ENCODE measurements around the gene CSMD2.

GRCh38 chr1:34165422-34165921 lies 442 bp upstream of the CSMD2 start:
- TF ChIP-seq, protein P1, sequence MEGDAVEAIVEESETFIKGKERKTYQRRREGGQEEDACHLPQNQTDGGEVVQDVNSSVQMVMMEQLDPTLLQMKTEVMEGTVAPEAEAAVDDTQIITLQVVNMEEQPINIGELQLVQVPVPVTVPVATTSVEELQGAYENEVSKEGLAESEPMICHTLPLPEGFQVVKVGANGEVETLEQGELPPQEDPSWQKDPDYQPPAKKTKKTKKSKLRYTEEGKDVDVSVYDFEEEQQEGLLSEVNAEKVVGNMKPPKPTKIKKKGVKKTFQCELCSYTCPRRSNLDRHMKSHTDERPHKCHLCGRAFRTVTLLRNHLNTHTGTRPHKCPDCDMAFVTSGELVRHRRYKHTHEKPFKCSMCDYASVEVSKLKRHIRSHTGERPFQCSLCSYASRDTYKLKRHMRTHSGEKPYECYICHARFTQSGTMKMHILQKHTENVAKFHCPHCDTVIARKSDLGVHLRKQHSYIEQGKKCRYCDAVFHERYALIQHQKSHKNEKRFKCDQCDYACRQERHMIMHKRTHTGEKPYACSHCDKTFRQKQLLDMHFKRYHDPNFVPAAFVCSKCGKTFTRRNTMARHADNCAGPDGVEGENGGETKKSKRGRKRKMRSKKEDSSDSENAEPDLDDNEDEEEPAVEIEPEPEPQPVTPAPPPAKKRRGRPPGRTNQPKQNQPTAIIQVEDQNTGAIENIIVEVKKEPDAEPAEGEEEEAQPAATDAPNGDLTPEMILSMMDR (IDR thresholded peaks at IDR 0.05) = no peak
- no peak for TF ChIP-seq POLR2A (IDR thresholded peaks at IDR 0.05)

All from upper lobe of left lung (tissue), 4 donors.